OCI-LY3 (cell line): ENCODE results near the gene ACOT7.

Experiments
- CTCF ChIP-seq: fragments of 200-600, 300-600 bp; sonication (generic); IDR thresholded peaks from 2 replicates; pipeline ENCODE4 v1.5.1; 2014; ENCODE audit warnings: antibody characterized with exemption, low read length, low read depth
- EZH2phosphoT487 ChIP-seq: fragments of 200-600 bp; shearing (Covaris generic); IDR thresholded peaks from 2 replicates; pipeline ENCODE4 v1.6.1; 2018; ENCODE audit warnings: antibody characterized with exemption, mixed run types, low read depth

GRCh38 chr1:6275826-6276782 is 117.5 kb downstream of the ACOT7 start:
- TF ChIP-seq CTCF: no peak
- no peak for TF ChIP-seq EZH2phosphoT487
